HFFc6 (cell line): ENCODE results near the gene FAR1. TPM values are rescaled to one million over a fixed set of nuclear protein-coding genes. Genes with fewer than 3 reads are reported as not detected.

ENCODE experiments used
- DNase-seq: peaks from one replicate; pipeline ENCODE4 v3.0.0-alpha.2; 2018
- H3K27ac Mint-ChIP-seq: 2 replicates; pipeline ENCODE4 v1.8.0; 2020; ENCODE audit warnings: mild to moderate bottlenecking, mixed read lengths
- H3K27me3 Mint-ChIP-seq: 2 replicates; pipeline ENCODE4 v1.8.0; 2021; ENCODE audit warnings: mild to moderate bottlenecking, moderate library complexity, mixed read lengths; ENCODE audit not compliant: insufficient read depth
- H3K36me3 Mint-ChIP-seq: 2 replicates; pipeline ENCODE4 v1.8.0; 2021; ENCODE audit warnings: low read depth, mixed read lengths
- H3K4me1 Mint-ChIP-seq: 2 replicates; pipeline ENCODE4 v1.8.0; 2020; ENCODE audit warnings: low read depth, mixed read lengths
- H3K4me3 Mint-ChIP-seq: 2 replicates; pipeline ENCODE4 v1.8.0; 2020; ENCODE audit warnings: mild to moderate bottlenecking, moderate library complexity, mixed read lengths
- H3K9me3 Mint-ChIP-seq: 2 replicates; pipeline ENCODE4 v1.8.0; 2020; ENCODE audit warnings: mild to moderate bottlenecking, mixed read lengths
- total RNA-seq, 6 experiments: library from RNA; stranded (reverse); fragmentation: NEBNext Ultra II Directional; extraction: Animal tissue kit (Norgen Biotek cat#: 25700); gene quantifications; 2 replicates in 1 of 6; 3 replicates in 5 of 6; pipeline ENCODE4 v1.2.3, GENCODE V29; 2021
- TF ChIP-seq, protein P1 (sequence below): fragments of 200-600 bp; sonication (generic); IDR thresholded peaks from 2 replicates; pipeline ENCODE4 v1.5.0; 2021; ENCODE audit warnings: antibody characterized with exemption, mild to moderate bottlenecking

The FAR1 gene
- total RNA-seq, 6 experiments from 2014 or later: 40.8 to 59.5 (median 44.2) TPM

GRCh38 chr11:13718394-13718793 is 49.9 kb downstream of the FAR1 start:
- TF ChIP-seq, protein P1, sequence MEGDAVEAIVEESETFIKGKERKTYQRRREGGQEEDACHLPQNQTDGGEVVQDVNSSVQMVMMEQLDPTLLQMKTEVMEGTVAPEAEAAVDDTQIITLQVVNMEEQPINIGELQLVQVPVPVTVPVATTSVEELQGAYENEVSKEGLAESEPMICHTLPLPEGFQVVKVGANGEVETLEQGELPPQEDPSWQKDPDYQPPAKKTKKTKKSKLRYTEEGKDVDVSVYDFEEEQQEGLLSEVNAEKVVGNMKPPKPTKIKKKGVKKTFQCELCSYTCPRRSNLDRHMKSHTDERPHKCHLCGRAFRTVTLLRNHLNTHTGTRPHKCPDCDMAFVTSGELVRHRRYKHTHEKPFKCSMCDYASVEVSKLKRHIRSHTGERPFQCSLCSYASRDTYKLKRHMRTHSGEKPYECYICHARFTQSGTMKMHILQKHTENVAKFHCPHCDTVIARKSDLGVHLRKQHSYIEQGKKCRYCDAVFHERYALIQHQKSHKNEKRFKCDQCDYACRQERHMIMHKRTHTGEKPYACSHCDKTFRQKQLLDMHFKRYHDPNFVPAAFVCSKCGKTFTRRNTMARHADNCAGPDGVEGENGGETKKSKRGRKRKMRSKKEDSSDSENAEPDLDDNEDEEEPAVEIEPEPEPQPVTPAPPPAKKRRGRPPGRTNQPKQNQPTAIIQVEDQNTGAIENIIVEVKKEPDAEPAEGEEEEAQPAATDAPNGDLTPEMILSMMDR: no peak
- DNase-seq: no peak
- peak overlapping the region; percentile 30 for H3K4me3 Mint-ChIP-seq

GRCh38 chr11:13720940-13721339 is 52.5 kb downstream of the FAR1 start:
- H3K27ac Mint-ChIP-seq: no peak overlapping the region

More at GRCh38 chr11:13718394-13718793, 49.9 kb downstream of the FAR1 start:
- H3K27me3 Mint-ChIP-seq: no peaks in the 10 kb centered on the region
- peak overlapping the region; percentile 69 for H3K27ac Mint-ChIP-seq
- no peaks in the 10 kb centered on the region for H3K9me3 Mint-ChIP-seq
- H3K4me1 Mint-ChIP-seq: peaks cover 59% of the 10 kb centered on the region
- H3K36me3 Mint-ChIP-seq: peaks cover 37% of the 10 kb centered on the region

DNA sequence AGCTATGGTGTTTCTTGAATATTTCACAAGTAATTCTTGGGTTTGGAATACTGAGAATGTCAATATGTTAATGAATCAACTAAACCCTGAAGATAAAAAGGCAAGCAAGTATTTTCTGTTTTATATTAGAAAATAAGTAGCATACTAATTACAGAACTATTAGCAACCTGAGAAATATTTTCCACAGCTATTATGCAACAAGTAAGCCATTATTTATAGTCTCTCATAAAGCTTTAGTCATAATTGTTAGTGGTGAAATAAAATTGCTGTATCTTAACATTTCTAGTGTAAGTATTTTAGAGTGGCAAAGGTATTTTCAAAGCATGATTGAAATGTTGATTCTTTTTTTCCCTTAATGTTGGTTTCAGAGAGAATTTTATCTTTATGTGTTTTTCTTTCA is 53.3 kb downstream of the FAR1 start:
- Mint-ChIP-seq H3K36me3 (peaks cover 38% of the 10 kb centered on the region), H3K4me3 (no peak overlapping the region), H3K4me1 (peaks cover 50% of the 10 kb centered on the region), H3K27me3 (no peaks in the 10 kb centered on the region), H3K9me3 (no peaks in the 10 kb centered on the region), H3K27ac (no peak overlapping the region)
- TF ChIP-seq, protein P1: no peak
- no peak for DNase-seq

More at GRCh38 chr11:13720940-13721339, 52.5 kb downstream of the FAR1 start:
- TF ChIP-seq, protein P1: no peak
- Mint-ChIP-seq H3K4me3 (no peak overlapping the region), H3K27me3 (no peaks in the 10 kb centered on the region), H3K9me3 (no peaks in the 10 kb centered on the region), H3K36me3 (peaks cover 36% of the 10 kb centered on the region), H3K4me1 (peaks cover 58% of the 10 kb centered on the region)
- DNase-seq: no peak

DNA sequence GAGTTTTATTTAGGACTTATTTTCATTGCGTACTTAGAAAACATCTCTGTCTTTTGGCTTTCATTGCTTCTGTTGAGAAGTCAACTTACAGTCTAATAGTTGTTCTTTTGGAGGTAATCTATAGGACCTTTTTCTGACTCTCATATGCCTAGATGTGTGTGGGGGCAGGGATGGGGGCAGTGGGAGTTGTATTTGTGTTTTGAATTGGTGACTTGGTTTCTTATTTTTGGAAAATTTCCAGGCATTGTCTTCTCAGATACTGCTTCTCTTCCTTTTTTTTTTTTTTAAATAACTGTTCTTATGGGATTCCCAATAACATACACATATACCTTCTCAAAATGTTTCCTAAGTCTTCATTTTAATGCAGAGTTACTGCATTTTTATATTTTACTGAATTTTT is 58.0 kb downstream of the FAR1 start:
- no peaks in the 10 kb centered on the region for H3K9me3 Mint-ChIP-seq
- TF ChIP-seq, protein P1: no peak
- peaks cover 7% of the 10 kb centered on the region for H3K4me1 Mint-ChIP-seq
- no peak for DNase-seq
- H3K4me3 Mint-ChIP-seq: no peak overlapping the region
- H3K36me3 Mint-ChIP-seq: peaks cover 35% of the 10 kb centered on the region
- no peak overlapping the region for H3K27ac Mint-ChIP-seq
- H3K27me3 Mint-ChIP-seq: no peaks in the 10 kb centered on the region

GRCh38 chr11:13728076-13728475 is 59.6 kb downstream of the FAR1 start:
- Mint-ChIP-seq H3K36me3 (peaks cover 29% of the 10 kb centered on the region), H3K27me3 (no peaks in the 10 kb centered on the region), H3K4me3 (no peak overlapping the region), H3K27ac (no peak overlapping the region), H3K4me1 (no peaks in the 10 kb centered on the region), H3K9me3 (no peaks in the 10 kb centered on the region)
- TF ChIP-seq, protein P1: no peak
- no peak for DNase-seq

- Mint-ChIP-seq H3K36me3 (no peaks in the 10 kb centered on the region), H3K27ac (no peak overlapping the region), H3K4me1 (no peaks in the 10 kb centered on the region), H3K4me3 (no peak overlapping the region), H3K27me3 (no peaks in the 10 kb centered on the region), H3K9me3 (no peaks in the 10 kb centered on the region)
- no peak for DNase-seq
- TF ChIP-seq, protein P1: no peak
These were observed 66.1 kb downstream of the FAR1 start for GRCh38 chr11:13734530-13734929.
